CD8-positive, alpha-beta memory T cell (primary cell): ENCODE data around the gene WDPCP. TPM values are rescaled to one million over a fixed set of nuclear protein-coding genes. Genes with fewer than 3 reads are reported as not detected.
"Not testable (repeated sequence)": the region's sequence is repeated elsewhere in the genome, so short reads cannot be mapped to it uniquely, and the experiment has no call there.

Experiments
- CTCF ChIA-PET: fragments of 350-600 bp; sonication (Branson Sonifier 250); formaldehyde crosslinking; loops from one replicate; lab custom pipeline; 2021; ENCODE audit warnings: antibody characterized with exemption; lab: Charles Lee
- POLR2A ChIA-PET: fragments of 350-600 bp; sonication (Branson Sonifier 250); formaldehyde crosslinking; loops from one replicate; lab custom pipeline; 2021; ENCODE audit warnings: antibody characterized with exemption; lab: Charles Lee
- DNase-seq, 5 donors: peaks; one replicate each; pipeline versions ENCODE4 v3.0.0 to v3.0.0-alpha.2; 2020 to 2022; ENCODE audit warnings: mixed read lengths in 1 of 5
- H3K27ac ChIP-seq: one replicate; pipeline ENCODE4 v1.7.0; 2013; ENCODE audit warnings: low read depth, mild to moderate bottlenecking, low read length, moderate library complexity
- H3K27me3 ChIP-seq: 2 replicates; pipeline ENCODE4 v1.7.0; 2013; ENCODE audit warnings: low read length, mild to moderate bottlenecking; ENCODE audit not compliant: insufficient read depth, poor library complexity, severe bottlenecking
- H3K36me3 ChIP-seq: 2 replicates; pipeline ENCODE4 v1.7.0; 2013; ENCODE audit warnings: mild to moderate bottlenecking, low read length, moderate library complexity; ENCODE audit not compliant: insufficient read depth
- H3K4me1 ChIP-seq: 2 replicates; pipeline ENCODE4 v1.7.0; 2013; ENCODE audit warnings: mild to moderate bottlenecking, low read length, moderate library complexity; ENCODE audit not compliant: insufficient read depth
- H3K4me3 ChIP-seq: 2 replicates; pipeline ENCODE4 v1.7.0; 2013; ENCODE audit warnings: mild to moderate bottlenecking, low read length
- H3K9me3 ChIP-seq: 2 replicates; pipeline ENCODE4 v1.7.0; 2013; ENCODE audit warnings: mild to moderate bottlenecking, low read length
- H3K27ac Mint-ChIP-seq, 8 donors: one replicate each; pipeline ENCODE4 v1.8.0; 2020 to 2021; ENCODE audit warnings: mixed read lengths in 8 of 8, mild to moderate bottlenecking in 6 of 8, inconsistent platforms in 3 of 8, moderate library complexity in 3 of 8
- H3K27me3 Mint-ChIP-seq, 2 donors: one replicate each; pipeline ENCODE4 v1.8.0; 2020 to 2021; ENCODE audit warnings: mixed read lengths in 2 of 2, mild to moderate bottlenecking in 1 of 2, moderate library complexity in 1 of 2
- H3K36me3 Mint-ChIP-seq, 3 donors: one replicate each; pipeline ENCODE4 v1.8.0; 2020 to 2021; ENCODE audit warnings: mixed read lengths in 3 of 3, inconsistent platforms in 1 of 3, mild to moderate bottlenecking in 1 of 3
- H3K4me1 Mint-ChIP-seq, 3 donors: one replicate each; pipeline ENCODE4 v1.8.0; 2020 to 2021; ENCODE audit warnings: mixed read lengths in 3 of 3, inconsistent platforms in 1 of 3, mild to moderate bottlenecking in 1 of 3
- H3K4me3 Mint-ChIP-seq, 7 donors: one replicate each; pipeline ENCODE4 v1.8.0; 2020 to 2021; ENCODE audit warnings: mixed read lengths in 7 of 7, mild to moderate bottlenecking in 6 of 7, moderate library complexity in 4 of 7, inconsistent platforms in 2 of 7
- H3K9me3 Mint-ChIP-seq, 5 donors: one replicate each; pipeline ENCODE4 v1.8.0; 2020 to 2022; ENCODE audit warnings: mixed read lengths in 5 of 5, mild to moderate bottlenecking in 3 of 5, moderate library complexity in 2 of 5, inconsistent platforms in 1 of 5
- polyA plus RNA-seq: library from polyadenylated mRNA; unstranded; fragments of 300-500 nt; fragmentation: Illumina TruSeq; gene quantifications from one replicate; pipeline ENCODE4 v1.2.3, GENCODE V29; 2021
- total RNA-seq, 2 experiments: library from RNA; stranded (reverse); gene quantifications; one replicate each; pipeline ENCODE4 v1.2.3, GENCODE V29; 2021

WDPCP gene, protein sequence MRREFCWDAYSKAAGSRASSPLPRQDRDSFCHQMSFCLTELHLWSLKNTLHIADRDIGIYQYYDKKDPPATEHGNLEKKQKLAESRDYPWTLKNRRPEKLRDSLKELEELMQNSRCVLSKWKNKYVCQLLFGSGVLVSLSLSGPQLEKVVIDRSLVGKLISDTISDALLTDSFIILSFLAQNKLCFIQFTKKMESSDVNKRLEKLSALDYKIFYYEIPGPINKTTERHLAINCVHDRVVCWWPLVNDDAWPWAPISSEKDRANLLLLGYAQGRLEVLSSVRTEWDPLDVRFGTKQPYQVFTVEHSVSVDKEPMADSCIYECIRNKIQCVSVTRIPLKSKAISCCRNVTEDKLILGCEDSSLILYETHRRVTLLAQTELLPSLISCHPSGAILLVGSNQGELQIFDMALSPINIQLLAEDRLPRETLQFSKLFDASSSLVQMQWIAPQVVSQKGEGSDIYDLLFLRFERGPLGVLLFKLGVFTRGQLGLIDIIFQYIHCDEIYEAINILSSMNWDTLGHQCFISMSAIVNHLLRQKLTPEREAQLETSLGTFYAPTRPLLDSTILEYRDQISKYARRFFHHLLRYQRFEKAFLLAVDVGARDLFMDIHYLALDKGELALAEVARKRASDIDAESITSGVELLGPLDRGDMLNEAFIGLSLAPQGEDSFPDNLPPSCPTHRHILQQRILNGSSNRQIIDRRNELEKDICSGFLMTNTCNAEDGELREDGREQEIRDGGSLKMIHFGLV
- total RNA-seq (1 to 10 TPM; 7.2 to 7.9 TPM), polyA plus RNA-seq (5.9 TPM)

DNA sequence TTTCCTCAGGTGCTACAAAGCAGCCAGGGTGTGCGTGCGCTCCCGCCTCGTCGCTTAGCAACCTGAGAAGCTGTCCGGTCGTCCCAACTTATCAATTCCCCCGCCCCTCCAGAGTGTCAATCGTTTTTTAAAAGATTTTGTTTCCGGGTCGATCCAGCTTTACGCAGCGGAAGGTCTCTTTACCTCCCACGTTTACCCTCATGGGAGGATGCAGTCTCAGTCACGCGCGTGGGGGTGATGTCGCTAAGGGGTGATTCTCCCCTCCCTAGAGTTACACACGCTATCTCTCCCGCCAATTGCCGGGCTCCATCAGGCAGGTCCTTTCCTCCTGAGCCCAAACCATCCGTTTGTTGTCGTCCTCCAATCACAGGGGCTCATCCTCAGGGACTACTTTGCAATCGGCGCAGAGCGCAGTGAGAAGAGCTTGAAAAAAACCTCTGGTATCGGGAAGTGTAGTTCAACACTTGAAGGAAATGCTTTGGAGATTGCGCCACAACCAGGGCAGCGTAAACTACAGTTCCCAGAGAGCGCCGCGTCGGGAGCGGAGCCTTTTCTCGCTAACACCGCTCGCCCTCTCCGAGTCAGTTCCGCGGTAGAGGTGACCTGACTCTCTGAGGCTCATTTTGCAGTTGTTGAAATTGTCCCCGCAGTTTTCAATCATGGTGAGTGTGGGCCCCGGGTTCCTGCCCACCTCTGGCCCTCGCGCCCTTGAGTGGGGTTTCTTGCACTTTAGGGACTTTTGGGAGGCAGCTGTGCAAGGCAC, at the start of gene WDPCP, which contains the start of gene MDH1:
Gene WDPCP, minus strand, starts transcription at position 93 of the 763 bp plus-strand sequence. CDS start 206 bp downstream, outside the sequence.
Gene MDH1, plus strand, starts transcription at position 579 of the 763 bp plus-strand sequence. Its CDS starts 81 bp downstream, at position 660.
- Mint-ChIP-seq H3K27me3 (no peaks in the 10 kb centered on the region), H3K9me3 (no peaks in the 10 kb centered on the region), H3K36me3 (peaks cover 0 to 34% (median 0%) of the 10 kb centered on the region in 3 donors), H3K27ac (peak within 1 kb of the TSS; percentile 90 to 99 (median 97)), H3K4me3 (peak within 1 kb of the TSS; percentile 89 to 97 (median 93)), H3K4me1 (peaks cover 32 to 60% (median 39%) of the 10 kb centered on the region in 3 donors)
- H3K27me3 ChIP-seq = no peaks in the 10 kb centered on the region
- POLR2A ChIA-PET = interaction anchor here (0.6 to 3.2 kb wide), 9 partner anchors 8 to 1700 kb away, joined by 3 to 19 read pairs (median 5); partner anchors contain the start of genes ACTR2, AFTPH, RAB1A and UGP2
- DNase-seq = peak; percentile 87 to 97 (median 96)
- peak within 1 kb of the TSS; percentile 87 for H3K27ac ChIP-seq
- peak within 1 kb of the TSS; percentile 84 for H3K4me3 ChIP-seq
- H3K36me3 ChIP-seq = no peaks in the 10 kb centered on the region
- no peaks in the 10 kb centered on the region for H3K9me3 ChIP-seq
- CTCF ChIA-PET = interaction anchor here (1.1 to 2.3 kb wide), 3 partner anchors 10 to 273 kb away, joined by 3 to 8 read pairs (median 4); no protein-coding TSS in a partner anchor
- H3K4me1 ChIP-seq = peaks cover 13% of the 10 kb centered on the region

DNA sequence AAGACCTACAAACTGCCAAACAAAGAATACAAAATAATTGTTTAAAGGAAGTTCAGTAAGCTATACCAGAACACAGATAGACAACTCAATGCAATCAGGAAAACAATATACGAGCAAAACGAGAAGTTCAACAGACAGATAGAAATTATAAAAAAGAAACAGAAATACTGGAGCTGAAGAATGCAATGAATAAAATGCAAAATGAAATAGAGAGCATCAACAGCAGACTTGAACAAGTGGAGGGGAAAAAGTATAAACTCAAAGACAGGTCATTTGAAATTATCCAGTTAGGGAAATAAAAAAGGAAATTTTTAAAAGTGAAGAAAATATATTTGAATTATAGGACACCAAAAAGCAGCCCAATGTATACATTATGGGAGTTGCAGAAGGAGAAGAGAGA, 44.1 kb upstream of the WDPCP start:
- CTCF ChIA-PET = no interaction called here
- H3K9me3 Mint-ChIP-seq = peaks cover 27 to 43% (median 40%) of the 10 kb centered on the region in 5 donors
- no peak overlapping the region for H3K4me3 ChIP-seq
- no peaks in the 10 kb centered on the region for H3K36me3 ChIP-seq
- H3K4me1 Mint-ChIP-seq = no peaks in the 10 kb centered on the region
- H3K4me1 ChIP-seq = no peaks in the 10 kb centered on the region
- H3K9me3 ChIP-seq = no peaks in the 10 kb centered on the region
- H3K27ac Mint-ChIP-seq = no peak overlapping the region
- no peak overlapping the region for H3K27ac ChIP-seq
- no peaks in the 10 kb centered on the region for H3K27me3 ChIP-seq
- POLR2A ChIA-PET = interaction anchor here (0.6 kb wide), 1 partner anchor 68 kb away, joined by 3 read pairs; no protein-coding TSS in a partner anchor
- DNase-seq = no peak
- peaks cover 0 to 4% (median 4%) of the 10 kb centered on the region in 3 donors for H3K36me3 Mint-ChIP-seq
- peaks cover 4 to 27% of the 10 kb centered on the region in 2 donors for H3K27me3 Mint-ChIP-seq
- no peak overlapping the region for H3K4me3 Mint-ChIP-seq

DNA sequence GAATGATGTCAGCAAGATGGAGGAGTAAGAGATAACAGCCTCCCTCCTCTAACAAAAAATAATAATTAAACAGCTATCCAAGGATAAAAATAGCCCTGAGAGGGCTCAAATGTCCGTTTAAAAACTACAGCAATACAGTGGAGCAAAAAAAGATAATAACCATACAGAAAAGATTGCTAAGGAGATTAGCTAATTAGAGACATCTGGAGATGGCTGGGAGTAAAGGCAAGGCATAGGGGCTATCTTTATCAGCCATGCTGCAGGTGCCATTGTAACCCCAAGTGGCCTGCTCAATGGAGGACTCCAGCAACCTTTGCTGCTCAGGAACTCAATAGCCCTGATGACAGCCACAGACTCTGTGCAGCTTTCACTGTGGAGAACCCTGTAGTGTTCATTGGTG, 43.2 kb upstream of the WDPCP start:
- Histone ChIP-seq H3K9me3 (no peaks in the 10 kb centered on the region), H3K4me3 (no peak overlapping the region), H3K27me3 (no peaks in the 10 kb centered on the region), H3K36me3 (no peaks in the 10 kb centered on the region), H3K27ac (no peak overlapping the region), H3K4me1 (no peaks in the 10 kb centered on the region)
- Mint-ChIP-seq H3K27me3 (peaks cover 2 to 29% of the 10 kb centered on the region in 2 donors), H3K4me3 (no peak overlapping the region), H3K9me3 (peaks cover 27 to 43% (median 40%) of the 10 kb centered on the region in 5 donors), H3K27ac (no peak overlapping the region), H3K36me3 (peaks cover 0 to 4% (median 3%) of the 10 kb centered on the region in 3 donors), H3K4me1 (no peaks in the 10 kb centered on the region)
- ChIA-PET POLR2A (interaction anchor here (0.7 kb wide), 1 partner anchor 30 kb away, joined by 3 read pairs; no protein-coding TSS in a partner anchor), CTCF (no interaction called here)
- no peak for DNase-seq

DNA sequence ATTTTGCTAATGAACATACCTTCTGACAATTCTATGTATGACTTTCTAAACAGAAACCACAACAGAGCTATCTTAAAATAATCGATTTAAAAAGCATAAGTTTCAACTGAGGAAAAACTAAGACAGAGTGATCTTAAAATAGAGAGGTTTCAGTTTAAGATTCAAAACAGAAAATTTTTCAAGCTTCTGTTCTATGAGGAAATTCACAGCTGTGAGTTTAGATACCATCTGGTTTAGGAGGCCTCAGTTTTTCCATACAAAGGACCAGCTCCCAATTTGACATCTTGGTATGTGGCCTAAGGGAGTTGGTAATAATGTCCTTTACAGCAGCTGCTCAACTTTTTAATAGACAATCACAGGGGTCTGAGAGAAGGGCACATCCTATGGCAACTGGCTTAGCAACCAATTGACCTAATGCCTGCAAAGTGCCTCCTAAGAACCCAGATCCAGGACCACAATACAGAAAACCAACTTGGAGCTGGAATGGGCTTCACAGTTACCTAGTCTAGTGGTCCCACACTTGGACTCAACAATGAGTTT, 40.2 kb upstream of the WDPCP start:
- Histone ChIP-seq H3K36me3 (no peaks in the 10 kb centered on the region), H3K27ac (no peak overlapping the region), H3K4me3 (no peak overlapping the region), H3K9me3 (no peaks in the 10 kb centered on the region), H3K4me1 (no peaks in the 10 kb centered on the region), H3K27me3 (no peaks in the 10 kb centered on the region)
- Mint-ChIP-seq H3K36me3 (peaks cover 0 to 6% (median 0%) of the 10 kb centered on the region in 3 donors), H3K27me3 (peaks cover 9 to 43% of the 10 kb centered on the region in 2 donors), H3K4me3 (no peak overlapping the region), H3K4me1 (peaks cover 0 to 6% (median 0%) of the 10 kb centered on the region in 3 donors), H3K27ac (no peak overlapping the region), H3K9me3 (peaks cover 18 to 29% (median 27%) of the 10 kb centered on the region in 5 donors)
- ChIA-PET POLR2A (no interaction called here), CTCF (no interaction called here)
- no peak for DNase-seq

DNA sequence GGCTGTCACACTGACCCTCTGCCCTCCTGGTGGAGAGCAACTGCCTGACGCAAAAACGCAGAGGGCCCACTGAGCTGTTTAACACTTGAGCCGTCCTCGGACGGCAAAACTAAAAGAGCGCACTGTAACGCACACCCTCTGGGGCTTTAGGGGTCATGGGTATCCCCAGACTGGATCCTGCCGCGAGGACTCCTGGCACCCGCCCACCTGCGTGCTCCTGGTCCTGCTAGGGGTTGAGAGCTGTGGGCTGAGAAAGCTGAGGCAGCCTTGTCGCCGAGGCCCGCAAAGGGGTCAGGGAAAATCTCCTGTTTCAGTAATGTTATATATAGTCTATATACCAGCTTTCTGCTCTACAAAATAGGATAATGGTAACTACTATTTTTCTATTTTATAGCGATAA, 39.6 kb upstream of the WDPCP start:
- Histone ChIP-seq H3K9me3 (no peaks in the 10 kb centered on the region), H3K27me3 (no peaks in the 10 kb centered on the region), H3K27ac (no peak overlapping the region), H3K36me3 (no peaks in the 10 kb centered on the region), H3K4me1 (no peaks in the 10 kb centered on the region), H3K4me3 (no peak overlapping the region)
- no peak overlapping the region for H3K27ac Mint-ChIP-seq
- H3K27me3 Mint-ChIP-seq = peaks cover 9 to 47% of the 10 kb centered on the region in 2 donors
- H3K9me3 Mint-ChIP-seq = peaks cover 14 to 25% (median 23%) of the 10 kb centered on the region in 5 donors
- H3K4me1 Mint-ChIP-seq = peaks cover 0 to 6% (median 0%) of the 10 kb centered on the region in 3 donors
- ChIA-PET POLR2A (no interaction called here), CTCF (no interaction called here)
- H3K36me3 Mint-ChIP-seq = peaks cover 0 to 6% (median 0%) of the 10 kb centered on the region in 3 donors
- DNase-seq = no peak
- H3K4me3 Mint-ChIP-seq = no peak overlapping the region

DNA sequence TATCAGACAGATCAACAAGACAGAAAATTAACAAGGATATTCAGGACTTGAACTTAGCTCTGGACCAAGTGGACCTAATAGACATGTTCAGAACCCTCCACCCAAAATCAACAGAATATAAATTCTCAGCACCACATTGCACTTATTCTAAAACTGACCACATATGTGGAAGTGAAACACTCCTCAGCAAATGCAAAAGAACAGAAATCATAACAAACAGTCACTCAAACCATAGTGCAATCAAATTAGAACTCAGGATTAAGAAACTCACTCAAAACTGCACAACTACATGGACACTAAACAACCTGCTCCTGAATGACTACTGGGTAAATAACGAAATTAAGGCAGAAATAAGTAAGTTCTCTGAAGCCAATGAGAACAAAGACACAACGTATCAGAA, 35.5 kb upstream of the WDPCP start:
- H3K4me1 ChIP-seq = not testable (repeated sequence)

DNA sequence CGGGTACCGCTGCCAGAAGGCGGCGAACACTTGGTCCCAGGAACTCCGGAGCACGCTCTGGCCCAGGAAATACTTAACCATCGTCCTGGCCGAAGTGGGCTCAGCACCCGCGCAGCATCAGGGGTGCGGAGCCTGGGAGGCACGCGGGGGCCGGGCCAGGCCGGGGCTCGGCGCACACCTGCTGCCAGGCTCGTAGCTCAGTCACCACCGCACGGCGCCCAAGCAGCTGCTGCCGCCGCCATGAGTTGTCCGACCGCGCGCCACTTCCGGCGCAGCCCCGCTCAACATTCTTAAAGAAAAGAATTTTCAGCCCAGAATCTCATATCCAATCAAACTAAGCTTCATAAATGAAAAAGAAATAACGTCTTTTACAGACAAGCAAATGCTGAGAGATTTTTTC, 34.5 kb upstream of the WDPCP start:
- CTCF ChIA-PET = no interaction called here
- H3K27ac ChIP-seq = no peak overlapping the region
- Mint-ChIP-seq H3K4me3 (no peak overlapping the region), H3K36me3 (peaks cover 0 to 1% (median 0%) of the 10 kb centered on the region in 3 donors), H3K27ac (no peak overlapping the region), H3K4me1 (peaks cover 0 to 6% (median 0%) of the 10 kb centered on the region in 3 donors), H3K9me3 (peaks cover 0 to 6% (median 0%) of the 10 kb centered on the region in 5 donors), H3K27me3 (peaks cover 19 to 60% of the 10 kb centered on the region in 2 donors)
- no peaks in the 10 kb centered on the region for H3K9me3 ChIP-seq
- POLR2A ChIA-PET = no interaction called here
- H3K27me3 ChIP-seq = no peaks in the 10 kb centered on the region
- no peak for DNase-seq
- no peaks in the 10 kb centered on the region for H3K4me1 ChIP-seq
- H3K36me3 ChIP-seq = no peaks in the 10 kb centered on the region
- H3K4me3 ChIP-seq = no peak overlapping the region

More for the DNA sequence above, 35.5 kb upstream of the WDPCP start:
- H3K27ac Mint-ChIP-seq, H3K4me3 ChIP-seq, H3K4me1 Mint-ChIP-seq, CTCF ChIA-PET, H3K36me3 Mint-ChIP-seq, POLR2A ChIA-PET, DNase-seq, H3K27me3 ChIP-seq, H3K27ac ChIP-seq, H3K9me3 ChIP-seq, H3K36me3 ChIP-seq, H3K4me3 Mint-ChIP-seq, H3K9me3 Mint-ChIP-seq: not testable (repeated sequence)
- H3K27me3 Mint-ChIP-seq = peaks cover 19 to 53% of the 10 kb centered on the region in 2 donors
